ENCODE results near the gene SNAI1. TPM values are rescaled to one million over a fixed set of nuclear protein-coding genes. Genes with fewer than 3 reads are reported as not detected.

SNAI1 gene
- total and polyA plus RNA-seq, 2 donors (not counting 1 experiment from before 2014, with no cell fraction given): 0.66 to 1.4 TPM

GRCh38 chr20:49983848-49984408, 1.1 kb downstream of the SNAI1 start:
- Histone ChIP-seq H3K79me2 (ENCODE audit: control insufficient read depth, insufficient read depth, low read length) (peaks cover 35% of the 10 kb centered on the region), H3K9me3 (ENCODE audit: control insufficient read depth, insufficient read depth, low read depth, low read length) (no peaks in the 10 kb centered on the region), H3K9ac (ENCODE audit: insufficient read depth, low read length) (peak overlapping the region; percentile 91), H3K4me2 (ENCODE audit: extremely low read depth, insufficient read depth, low read length) (peak overlapping the region; percentile 97), H3K36me3 (ENCODE audit: control insufficient read depth, insufficient read depth, low read length) (peaks cover 10% of the 10 kb centered on the region), H3K4me1 (ENCODE audit: control insufficient read depth, extremely low read depth, insufficient read depth, low read length) (peaks cover 25% of the 10 kb centered on the region), H4K20me1 (ENCODE audit: control insufficient read depth, extremely low read depth, insufficient read depth, low read length) (no peaks in the 10 kb centered on the region), H3K27me3 (ENCODE audit: control insufficient read depth, insufficient read depth, low read length) (no peaks in the 10 kb centered on the region), H3K4me3 (replicated peaks in 1 of 4; ENCODE audit: control extremely low read depth in 1 of 4, insufficient read depth in 1 of 4, low read depth in 3 of 4, low read length in 4 of 4) (peak overlapping the region; percentile 71 to 95 (median 90)), H2AFZ (ENCODE audit: low read length) (no peak overlapping the region), H3K27ac (ENCODE audit: insufficient read depth, low read length) (peak overlapping the region; percentile 54)
- TF ChIP-seq CTCF (conservative IDR thresholded peaks at IDR 0.05 in 1 of 2, IDR thresholded peaks at IDR 0.05 in 1 of 2; ENCODE audit: low read depth in 1 of 2, low read length in 2 of 2) (no peak), EZH2 (IDR thresholded peaks at IDR 0.05; ENCODE audit: low read length, missing control alignments) (no peak)
- DNase-seq (ENCODE audit: low read depth in 2 of 2): peak; percentile 42 to 63

DNA sequence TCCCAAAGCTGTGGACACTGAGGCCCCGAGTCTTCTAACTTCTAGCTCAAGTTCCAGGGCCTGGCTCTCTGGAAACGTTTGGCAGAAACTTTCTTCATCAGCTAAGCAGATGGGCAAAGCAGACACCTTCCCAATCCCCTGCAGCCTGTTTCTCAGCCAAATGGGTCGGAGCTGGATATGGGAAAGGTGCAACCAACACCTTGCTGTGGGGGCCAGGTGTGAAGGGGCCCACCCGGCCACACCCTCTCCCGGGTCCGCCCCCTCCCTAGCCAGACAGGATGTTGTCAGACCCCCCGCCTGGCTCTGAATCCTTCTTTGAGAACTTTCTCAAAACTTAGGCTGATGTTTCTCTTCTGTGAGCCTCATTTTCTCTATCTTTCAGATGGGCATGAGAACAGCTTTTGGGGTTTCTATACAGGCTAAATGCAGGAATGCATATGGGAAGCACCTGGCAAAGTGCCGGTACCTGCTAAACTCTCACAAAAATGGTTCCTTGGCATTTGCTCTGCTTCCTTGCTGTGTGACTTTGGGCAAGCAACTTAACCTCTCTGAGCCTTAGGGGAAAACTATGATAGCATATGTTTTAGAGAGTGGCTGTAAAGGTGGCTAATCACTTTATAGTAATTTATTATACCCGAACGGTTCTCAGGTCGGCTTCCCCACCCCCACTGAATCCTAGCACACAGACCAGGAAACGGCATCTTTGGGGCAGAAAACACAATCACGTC, 1.8 kb downstream of the SNAI1 start:
- Histone ChIP-seq H3K27me3 (ENCODE audit: control insufficient read depth, insufficient read depth, low read length) (no peaks in the 10 kb centered on the region), H3K9me3 (ENCODE audit: control insufficient read depth, insufficient read depth, low read depth, low read length) (no peaks in the 10 kb centered on the region), H3K36me3 (ENCODE audit: control insufficient read depth, insufficient read depth, low read length) (peaks cover 10% of the 10 kb centered on the region), H3K4me3 (replicated peaks in 1 of 4; ENCODE audit: control extremely low read depth in 1 of 4, insufficient read depth in 1 of 4, low read depth in 3 of 4, low read length in 4 of 4) (peak overlapping the region; percentile 71 to 95 (median 90)), H3K9ac (ENCODE audit: insufficient read depth, low read length) (peak overlapping the region; percentile 91), H2AFZ (ENCODE audit: low read length) (no peak overlapping the region), H3K79me2 (ENCODE audit: control insufficient read depth, insufficient read depth, low read length) (peaks cover 35% of the 10 kb centered on the region), H3K4me2 (ENCODE audit: extremely low read depth, insufficient read depth, low read length) (peak overlapping the region; percentile 97), H3K27ac (ENCODE audit: insufficient read depth, low read length) (peak overlapping the region; percentile 54), H4K20me1 (ENCODE audit: control insufficient read depth, extremely low read depth, insufficient read depth, low read length) (no peaks in the 10 kb centered on the region), H3K4me1 (ENCODE audit: control insufficient read depth, extremely low read depth, insufficient read depth, low read length) (peaks cover 30% of the 10 kb centered on the region)
- TF ChIP-seq EZH2 (IDR thresholded peaks at IDR 0.05; ENCODE audit: low read length, missing control alignments) (no peak), CTCF (conservative IDR thresholded peaks at IDR 0.05 in 1 of 2, IDR thresholded peaks at IDR 0.05 in 1 of 2; ENCODE audit: low read depth in 1 of 2, low read length in 2 of 2) (no peak)
- DNase-seq (ENCODE audit: low read depth in 2 of 2): no peak

GRCh38 chr20:49985157-49985556, 2.4 kb downstream of the SNAI1 start:
- H3K27ac ChIP-seq (ENCODE audit: insufficient read depth, low read length): no peak overlapping the region
- peaks cover 10% of the 10 kb centered on the region for H3K36me3 ChIP-seq (ENCODE audit: control insufficient read depth, insufficient read depth, low read length)
- no peak overlapping the region for H3K9ac ChIP-seq (ENCODE audit: insufficient read depth, low read length)

More at GRCh38 chr20:49985157-49985556, 2.4 kb downstream of the SNAI1 start:
- no peak for TF ChIP-seq EZH2 (IDR thresholded peaks at IDR 0.05; ENCODE audit: low read length, missing control alignments)
- TF ChIP-seq CTCF (conservative IDR thresholded peaks at IDR 0.05 in 1 of 2, IDR thresholded peaks at IDR 0.05 in 1 of 2; ENCODE audit: low read depth in 1 of 2, low read length in 2 of 2): no peak
- H2AFZ ChIP-seq (ENCODE audit: low read length): no peak overlapping the region
- no peaks in the 10 kb centered on the region for H3K27me3 ChIP-seq (ENCODE audit: control insufficient read depth, insufficient read depth, low read length)
- peak overlapping the region; percentile 97 for H3K4me2 ChIP-seq (ENCODE audit: extremely low read depth, insufficient read depth, low read length)
- no peaks in the 10 kb centered on the region for H3K9me3 ChIP-seq (ENCODE audit: control insufficient read depth, insufficient read depth, low read depth, low read length)
- H3K4me1 ChIP-seq (ENCODE audit: control insufficient read depth, extremely low read depth, insufficient read depth, low read length): peaks cover 36% of the 10 kb centered on the region
- H3K4me3 ChIP-seq (replicated peaks in 1 of 4; ENCODE audit: control extremely low read depth in 1 of 4, insufficient read depth in 1 of 4, low read depth in 3 of 4, low read length in 4 of 4): peak overlapping the region; percentile 71 to 95 (median 90)
- peaks cover 35% of the 10 kb centered on the region for H3K79me2 ChIP-seq (ENCODE audit: control insufficient read depth, insufficient read depth, low read length)
- DNase-seq (ENCODE audit: low read depth in 2 of 2): no peak
- H4K20me1 ChIP-seq (ENCODE audit: control insufficient read depth, extremely low read depth, insufficient read depth, low read length): no peaks in the 10 kb centered on the region
